Parathyroid adenoma (tissue), 2 donors: ENCODE measurements around the gene CYP24A1.

Experiments used
- H2AFZ ChIP-seq: fragments of 300-600 bp; sonication (generic); one replicate; pipeline ENCODE4 v1.7.0; 2017; ENCODE audit warnings: antibody characterized with exemption, mild to moderate bottlenecking
- H3K27ac ChIP-seq: fragments of 300-600 bp; sonication (generic); one replicate; pipeline ENCODE4 v1.7.0; 2017
- H3K27me3 ChIP-seq: fragments of 300-600 bp; sonication (generic); one replicate; pipeline ENCODE4 v1.7.0; 2017; ENCODE audit warnings: low read length; ENCODE audit not compliant: control insufficient read depth, insufficient read depth
- H3K36me3 ChIP-seq: fragments of 300-600 bp; sonication (generic); one replicate; pipeline ENCODE4 v1.7.0; 2017; ENCODE audit warnings: low read length; ENCODE audit not compliant: control insufficient read depth, insufficient read depth
- H3K4me1 ChIP-seq: fragments of 300-600 bp; sonication (generic); one replicate; pipeline ENCODE4 v1.7.0; 2017; ENCODE audit warnings: control low read depth
- H3K4me2 ChIP-seq: fragments of 300-600 bp; sonication (generic); one replicate; pipeline ENCODE4 v1.7.0; 2017; ENCODE audit warnings: low read length
- H3K4me3 ChIP-seq: fragments of 300-600 bp; sonication (generic); one replicate; pipeline ENCODE4 v1.7.0; 2017; ENCODE audit warnings: low read depth, low read length
- H3K79me2 ChIP-seq: fragments of 300-600 bp; sonication (generic); one replicate; pipeline ENCODE4 v1.7.0; 2017; ENCODE audit warnings: control low read depth
- H3K9ac ChIP-seq: fragments of 300-600 bp; sonication (generic); one replicate; pipeline ENCODE4 v1.7.0; 2017; ENCODE audit warnings: mild to moderate bottlenecking
- H3K9me3 ChIP-seq: fragments of 300-600 bp; sonication (generic); one replicate; pipeline ENCODE4 v1.7.0; 2017; ENCODE audit warnings: low read length; ENCODE audit not compliant: control insufficient read depth
- TF ChIP-seq, protein P1 (sequence below): fragments of 300-600 bp; sonication (generic); IDR thresholded peaks from one replicate; pipeline ENCODE4 v1.7.0; 2017; ENCODE audit warnings: antibody characterized with exemption, mild to moderate bottlenecking
- donor health status: primary hyperparathyroidism.

CYP24A1 gene

DNA sequence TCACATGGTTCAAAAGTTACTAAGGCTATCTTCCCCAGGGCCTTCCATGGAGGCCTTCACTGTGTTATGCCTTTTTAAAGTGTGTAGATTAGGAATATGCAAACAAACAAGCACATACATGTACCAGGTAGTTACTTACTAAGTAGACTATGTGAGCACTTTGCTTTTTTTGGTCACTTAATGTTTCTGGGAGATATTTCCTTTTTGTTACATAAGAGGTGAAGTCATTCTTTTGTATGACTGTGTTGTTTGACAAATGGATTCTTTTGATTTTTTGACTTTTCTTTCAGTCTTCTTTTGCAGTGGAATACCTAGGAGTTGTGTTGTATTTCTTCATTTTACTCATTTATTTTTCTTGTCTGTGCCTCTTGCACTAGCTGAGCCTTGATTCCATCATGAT is 63.7 kb downstream of the CYP24A1 start:
- TF ChIP-seq, protein P1, sequence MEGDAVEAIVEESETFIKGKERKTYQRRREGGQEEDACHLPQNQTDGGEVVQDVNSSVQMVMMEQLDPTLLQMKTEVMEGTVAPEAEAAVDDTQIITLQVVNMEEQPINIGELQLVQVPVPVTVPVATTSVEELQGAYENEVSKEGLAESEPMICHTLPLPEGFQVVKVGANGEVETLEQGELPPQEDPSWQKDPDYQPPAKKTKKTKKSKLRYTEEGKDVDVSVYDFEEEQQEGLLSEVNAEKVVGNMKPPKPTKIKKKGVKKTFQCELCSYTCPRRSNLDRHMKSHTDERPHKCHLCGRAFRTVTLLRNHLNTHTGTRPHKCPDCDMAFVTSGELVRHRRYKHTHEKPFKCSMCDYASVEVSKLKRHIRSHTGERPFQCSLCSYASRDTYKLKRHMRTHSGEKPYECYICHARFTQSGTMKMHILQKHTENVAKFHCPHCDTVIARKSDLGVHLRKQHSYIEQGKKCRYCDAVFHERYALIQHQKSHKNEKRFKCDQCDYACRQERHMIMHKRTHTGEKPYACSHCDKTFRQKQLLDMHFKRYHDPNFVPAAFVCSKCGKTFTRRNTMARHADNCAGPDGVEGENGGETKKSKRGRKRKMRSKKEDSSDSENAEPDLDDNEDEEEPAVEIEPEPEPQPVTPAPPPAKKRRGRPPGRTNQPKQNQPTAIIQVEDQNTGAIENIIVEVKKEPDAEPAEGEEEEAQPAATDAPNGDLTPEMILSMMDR, result no peak
- no peaks in the 10 kb centered on the region for H3K36me3 ChIP-seq
- no peaks in the 10 kb centered on the region for H3K9me3 ChIP-seq
- H3K27me3 ChIP-seq, result no peaks in the 10 kb centered on the region
- H2AFZ ChIP-seq, result no peak overlapping the region
- no peak overlapping the region for H3K4me3 ChIP-seq
- no peak overlapping the region for H3K27ac ChIP-seq
- no peak overlapping the region for H3K4me2 ChIP-seq
- H3K4me1 ChIP-seq, result no peaks in the 10 kb centered on the region
- no peaks in the 10 kb centered on the region for H3K79me2 ChIP-seq
- H3K9ac ChIP-seq, result no peak overlapping the region

DNA sequence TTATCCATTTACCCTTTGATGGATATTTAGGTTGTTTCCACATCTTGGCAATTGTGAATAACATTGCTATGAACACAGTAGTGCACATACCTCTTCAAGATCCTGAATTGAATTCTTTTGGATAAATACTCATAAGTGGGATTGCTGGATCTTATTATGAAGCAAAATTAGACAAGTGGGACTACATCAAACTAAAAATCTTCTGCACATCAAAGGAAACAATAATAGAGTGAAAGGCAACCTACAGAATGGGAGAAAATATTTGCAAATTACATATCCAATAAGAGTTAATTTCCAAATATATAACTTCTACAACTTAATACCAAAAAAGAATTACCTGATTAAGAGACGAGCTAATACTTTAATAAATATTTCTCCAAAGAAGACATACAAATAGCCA is 65.0 kb downstream of the CYP24A1 start:
- no peaks in the 10 kb centered on the region for H3K4me1 ChIP-seq
- no peaks in the 10 kb centered on the region for H3K79me2 ChIP-seq
- no peak overlapping the region for H3K4me2 ChIP-seq
- no peaks in the 10 kb centered on the region for H3K9me3 ChIP-seq
- TF ChIP-seq, protein P1, result no peak
- no peak overlapping the region for H3K27ac ChIP-seq
- H3K4me3 ChIP-seq, result no peak overlapping the region
- no peaks in the 10 kb centered on the region for H3K36me3 ChIP-seq
- no peaks in the 10 kb centered on the region for H3K27me3 ChIP-seq
- H3K9ac ChIP-seq, result no peak overlapping the region
- no peak overlapping the region for H2AFZ ChIP-seq

DNA sequence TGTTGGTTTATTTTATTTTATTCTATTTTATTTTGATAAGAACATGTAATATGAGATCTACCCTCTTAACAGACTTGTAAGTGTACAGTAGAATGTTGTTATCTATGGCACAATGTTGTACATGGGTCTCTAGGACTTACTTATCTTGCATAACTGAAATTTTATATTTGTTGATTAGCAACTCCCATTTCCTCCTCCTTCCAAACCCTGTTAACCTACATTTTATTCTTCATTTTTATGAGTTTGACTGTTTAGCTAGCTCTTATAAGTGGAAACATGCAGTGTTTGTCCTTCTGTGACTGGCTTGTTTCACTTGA is 65.5 kb downstream of the CYP24A1 start:
- Histone ChIP-seq H3K4me1 (no peaks in the 10 kb centered on the region), H3K4me2 (no peak overlapping the region), H3K79me2 (no peaks in the 10 kb centered on the region), H2AFZ (no peak overlapping the region), H3K9me3 (no peaks in the 10 kb centered on the region), H3K27ac (no peak overlapping the region), H3K4me3 (no peak overlapping the region), H3K36me3 (no peaks in the 10 kb centered on the region), H3K9ac (no peak overlapping the region), H3K27me3 (no peaks in the 10 kb centered on the region)
- TF ChIP-seq, protein P1, result no peak

DNA sequence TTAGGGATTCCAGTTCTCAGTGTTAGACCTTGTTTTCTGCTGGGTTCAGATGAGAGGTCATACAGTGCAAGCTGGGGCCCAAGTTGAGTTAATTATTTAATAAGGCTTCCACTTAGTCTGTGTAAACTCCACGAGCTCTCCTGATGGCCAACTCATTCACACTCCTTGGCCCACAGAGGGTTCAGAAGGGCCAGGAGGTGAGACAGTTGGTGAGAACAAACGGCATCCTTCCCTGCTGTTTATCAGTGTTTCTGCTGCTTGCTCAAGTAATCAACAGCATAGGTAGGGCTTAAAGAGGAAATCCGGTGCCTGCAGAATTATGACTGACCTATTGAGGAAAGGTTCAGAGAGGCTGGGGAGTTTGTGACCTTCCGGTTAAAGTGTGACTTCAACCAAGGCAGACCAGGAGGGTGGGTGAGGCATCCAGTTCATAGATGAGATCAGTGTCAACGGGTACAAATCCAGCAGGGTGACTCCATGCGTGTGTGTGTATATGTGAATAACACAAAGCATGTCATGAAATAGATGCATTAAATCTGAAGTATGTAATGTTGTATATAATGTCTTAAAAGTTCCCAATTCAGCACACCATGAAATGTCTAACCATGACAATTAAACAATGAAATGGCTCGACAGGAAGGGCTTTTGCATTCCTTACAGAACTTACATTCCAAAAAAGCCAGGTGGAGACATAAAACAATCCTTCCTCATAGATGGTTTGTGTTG is 66.0 kb downstream of the CYP24A1 start:
- no peak overlapping the region for H3K9ac ChIP-seq

More for the DNA sequence above, 66.0 kb downstream of the CYP24A1 start:
- Histone ChIP-seq H3K79me2 (no peaks in the 10 kb centered on the region), H3K4me3 (no peak overlapping the region), H3K27me3 (no peaks in the 10 kb centered on the region), H3K36me3 (no peaks in the 10 kb centered on the region), H3K4me1 (no peaks in the 10 kb centered on the region), H3K9me3 (no peaks in the 10 kb centered on the region), H3K4me2 (no peak overlapping the region), H2AFZ (no peak overlapping the region), H3K27ac (no peak overlapping the region)
- TF ChIP-seq, protein P1, result no peak
